SU-DHL-6 (cell line): Measurements from ENCODE around the gene ADCY5.

ENCODE experiments used
- H2AFZ ChIP-seq: fragments of 200-600 bp; sonication (generic); 2 replicates; pipeline ENCODE4 v1.6.1; 2014; ENCODE audit warnings: low read depth, mild to moderate bottlenecking, moderate library complexity, mixed read lengths, antibody characterized with exemption, low read length; ENCODE audit not compliant: severe bottlenecking
- H3F3A ChIP-seq: fragments of 200-600 bp; shearing (Covaris generic); 2 replicates; pipeline ENCODE4 v1.6.0; 2016; ENCODE audit warnings: antibody characterized with exemption, mild to moderate bottlenecking; ENCODE audit not compliant: insufficient read depth
- H3K27ac ChIP-seq: fragments of 200-600 bp; sonication (generic); 2 replicates; pipeline ENCODE4 v1.5.1; 2016; ENCODE audit warnings: low read depth, mild to moderate bottlenecking, low read length, moderate library complexity, mixed read lengths
- H3K27me3 ChIP-seq: fragments of 200-600 bp; sonication (generic), shearing (Covaris generic); 2 replicates; pipeline ENCODE4 v1.6.0; 2014; ENCODE audit warnings: mild to moderate bottlenecking, low read length
- H3K36me3 ChIP-seq: fragments of 200-600 bp; sonication (generic); 2 replicates; pipeline ENCODE4 v1.6.1; 2014; ENCODE audit warnings: mild to moderate bottlenecking, low read length, mixed read lengths
- H3K4me2 ChIP-seq: fragments of 300-600, 200-600 bp; shearing (Covaris generic), sonication (generic); 2 replicates; pipeline ENCODE4 v1.6.0; 2014; ENCODE audit warnings: low read length, low read depth, mild to moderate bottlenecking; ENCODE audit not compliant: poor library complexity, severe bottlenecking
- H3K4me3 ChIP-seq: fragments of 200-600 bp; sonication (generic); 2 replicates; pipeline ENCODE4 v1.5.1; 2014; ENCODE audit warnings: antibody characterized with exemption, low read length, mild to moderate bottlenecking, mixed read lengths; ENCODE audit not compliant: insufficient read depth, poor library complexity, severe bottlenecking
- H3K79me2 ChIP-seq: fragments of 200-600 bp; sonication (generic); 2 replicates; pipeline ENCODE4 v1.6.1; 2014; ENCODE audit warnings: mild to moderate bottlenecking, low read length, moderate library complexity; ENCODE audit not compliant: insufficient read depth
- H3K9ac ChIP-seq: fragments of 200-600 bp; sonication (generic); 2 replicates; pipeline ENCODE4 v1.7.0; 2014; ENCODE audit warnings: mild to moderate bottlenecking, low read length
- H3K9me2 ChIP-seq: fragments of 200-600 bp; sonication (generic); replicated peaks from 2 replicates; pipeline ENCODE4 v1.6.1; 2014; ENCODE audit warnings: low read length; ENCODE audit not compliant: insufficient read depth
- H3K9me3 ChIP-seq: fragments of 200-600 bp; sonication (generic); 2 replicates; pipeline ENCODE4 v1.6.1; 2014; ENCODE audit warnings: low read length, mixed read lengths; ENCODE audit not compliant: insufficient read depth
- H4K20me1 ChIP-seq: fragments of 200-600 bp; sonication (generic); 2 replicates; pipeline ENCODE4 v1.6.1; 2014; ENCODE audit warnings: low read depth, mild to moderate bottlenecking, antibody characterized with exemption, low read length, moderate library complexity, mixed read lengths
- CTCF ChIP-seq: fragments of 200-600 bp; sonication (generic); IDR thresholded peaks from one replicate; pipeline ENCODE4 v1.5.1; 2017; ENCODE audit warnings: antibody characterized with exemption, mild to moderate bottlenecking, low read length, moderate library complexity; ENCODE audit not compliant: insufficient read depth, poor library complexity, severe bottlenecking
- EZH2phosphoT487 ChIP-seq: fragments of 200-600 bp; sonication (generic), shearing (Covaris generic); conservative IDR thresholded peaks from 2 replicates; pipeline ENCODE4 v1.6.1; 2018; ENCODE audit warnings: mild to moderate bottlenecking, antibody characterized with exemption, low read length, moderate library complexity, mixed read lengths

ADCY5 gene

GRCh38 chr3:123481071-123481470, 32.2 kb upstream of the ADCY5 start:
- no peaks in the 10 kb centered on the region for H3K27me3 ChIP-seq
- no peaks in the 10 kb centered on the region for H4K20me1 ChIP-seq
- no peak overlapping the region for H3K4me3 ChIP-seq
- H3K4me2 ChIP-seq, result no peak overlapping the region
- H3K36me3 ChIP-seq, result no peaks in the 10 kb centered on the region
- H3K9me2 ChIP-seq, result no peaks in the 10 kb centered on the region
- no peak overlapping the region for H2AFZ ChIP-seq
- TF ChIP-seq CTCF, result no peak
- TF ChIP-seq EZH2phosphoT487, result no peak
- H3K9me3 ChIP-seq, result no peaks in the 10 kb centered on the region
- H3K9ac ChIP-seq, result no peak overlapping the region
- no peaks in the 10 kb centered on the region for H3F3A ChIP-seq
- no peak overlapping the region for H3K27ac ChIP-seq
- no peaks in the 10 kb centered on the region for H3K79me2 ChIP-seq

GRCh38 chr3:123480428-123480827, 31.5 kb upstream of the ADCY5 start:
- Histone ChIP-seq H3K4me3 (no peak overlapping the region), H2AFZ (no peak overlapping the region), H3K9me2 (no peaks in the 10 kb centered on the region), H3K36me3 (no peaks in the 10 kb centered on the region), H3K27ac (no peak overlapping the region), H3F3A (no peaks in the 10 kb centered on the region), H3K9ac (no peak overlapping the region), H4K20me1 (no peaks in the 10 kb centered on the region), H3K27me3 (no peaks in the 10 kb centered on the region), H3K79me2 (no peaks in the 10 kb centered on the region), H3K9me3 (no peaks in the 10 kb centered on the region), H3K4me2 (no peak overlapping the region)
- TF ChIP-seq EZH2phosphoT487, result no peak
- no peak for TF ChIP-seq CTCF

- Histone ChIP-seq H3K36me3 (no peaks in the 10 kb centered on the region), H4K20me1 (no peaks in the 10 kb centered on the region), H3K4me2 (no peak overlapping the region), H3F3A (no peaks in the 10 kb centered on the region), H3K4me3 (no peak overlapping the region), H2AFZ (no peak overlapping the region), H3K27me3 (no peaks in the 10 kb centered on the region), H3K9ac (no peak overlapping the region), H3K79me2 (no peaks in the 10 kb centered on the region), H3K9me3 (no peaks in the 10 kb centered on the region), H3K9me2 (no peaks in the 10 kb centered on the region), H3K27ac (no peak overlapping the region)
- TF ChIP-seq CTCF, result no peak
- TF ChIP-seq EZH2phosphoT487, result no peak
Measured at GRCh38 chr3:123479891-123480290, 31.0 kb upstream of the ADCY5 start.
